H1 (cell line): ENCODE measurements around the gene A3GALT2. TPM values are rescaled to one million over a fixed set of nuclear protein-coding genes. Genes with fewer than 3 reads are reported as not detected.

ENCODE experiments used
- CTCF ChIA-PET: fragments of 300-600 bp; sonication (Branson Sonifier 250); formaldehyde crosslinking; loops from one replicate; lab custom pipeline; 2021; ENCODE audit not compliant: partially characterized antibody; lab: Charles Lee
- POLR2A ChIA-PET: fragments of 300-600 bp; sonication (Branson Sonifier 250); formaldehyde crosslinking; loops from one replicate; lab custom pipeline; 2021; ENCODE audit warnings: inconsistent platforms; ENCODE audit not compliant: partially characterized antibody; lab: Charles Lee
- DNase-seq, 2 experiments: peaks; one replicate each; pipeline versions ENCODE4 v3.0.0 to v3.0.0-alpha.2; 2010 to 2022; ENCODE audit warnings: low spot score in 2 of 2, low read depth in 1 of 2, mixed read lengths in 1 of 2
- FAIRE-seq: peaks from 2 replicates; lab custom pipeline; 2011; peaks lifted over from hg19 to GRCh38; lab: Jason Lieb, UNC
- H2AFZ ChIP-seq: 2 replicates; pipeline ENCODE4 v1.8.1; 2012; ENCODE audit warnings: low read length, inconsistent platforms
- H2AK5ac ChIP-seq: 2 replicates; pipeline ENCODE4 v1.6.1; 2013; ENCODE audit warnings: low read depth, low read length
- H2BK120ac ChIP-seq: replicated peaks from 2 replicates; pipeline ENCODE3; 2013; ENCODE audit warnings: low read depth, low read length, inconsistent platforms
- H2BK12ac ChIP-seq: 2 replicates; pipeline ENCODE4 v1.6.1; 2013; ENCODE audit warnings: low read depth, low read length
- H2BK15ac ChIP-seq: 2 replicates; pipeline ENCODE4 v1.6.1; 2013; ENCODE audit warnings: low read length
- H2BK20ac ChIP-seq: 2 replicates; pipeline ENCODE4 v1.6.1; 2013; ENCODE audit warnings: low read length
- H2BK5ac ChIP-seq: 2 replicates; pipeline ENCODE4 v1.6.1; 2013; ENCODE audit warnings: low read depth, low read length
- H3K14ac ChIP-seq: 2 replicates; pipeline ENCODE4 v1.6.1; 2013; ENCODE audit warnings: inconsistent platforms; ENCODE audit not compliant: insufficient read length
- H3K18ac ChIP-seq: 2 replicates; pipeline ENCODE4 v1.6.1; 2013; ENCODE audit warnings: low read length; ENCODE audit errors: extremely low read depth
- H3K23ac ChIP-seq: 2 replicates; pipeline ENCODE4 v1.6.1; 2013; ENCODE audit warnings: inconsistent platforms; ENCODE audit not compliant: insufficient read length
- H3K23me2 ChIP-seq: 2 replicates; pipeline ENCODE4 v1.6.1; 2013; ENCODE audit warnings: low read depth, low read length
- H3K27ac ChIP-seq: 2 replicates; pipeline ENCODE4 v1.6.1; 2011; ENCODE audit warnings: low read depth, low read length, inconsistent platforms
- H3K27me3 ChIP-seq, 4 experiments: replicated peaks in 1 of 4; 1 replicate in 1 of 4; 2 replicates in 3 of 4; pipeline versions ENCODE4 v1.6.1 to v1.8.1; 2011 to 2013; ENCODE audit warnings: low read length in 3 of 4, mild to moderate bottlenecking in 3 of 4, inconsistent platforms in 2 of 4, mixed read lengths in 2 of 4, moderate library complexity in 1 of 4; ENCODE audit not compliant: control insufficient read depth in 3 of 4, insufficient read depth in 3 of 4; ENCODE audit errors: extremely low read depth in 1 of 4
- H3K36me3 ChIP-seq, 4 experiments: 2 replicates each; pipeline versions ENCODE4 v1.6.1 to v1.8.1; 2011 to 2013; ENCODE audit warnings: mild to moderate bottlenecking in 4 of 4, low read length in 3 of 4, moderate library complexity in 2 of 4, control low read depth in 1 of 4, inconsistent platforms in 1 of 4; ENCODE audit not compliant: insufficient read depth in 4 of 4, control insufficient read depth in 2 of 4
- H3K4ac ChIP-seq: replicated peaks from 2 replicates; pipeline ENCODE3; 2013; ENCODE audit warnings: low read length, low read depth, mixed read lengths, inconsistent platforms; ENCODE audit not compliant: insufficient read length
- H3K4me1 ChIP-seq, 4 experiments: replicated peaks in 1 of 4; 1 replicate in 1 of 4; 2 replicates in 3 of 4; pipeline versions ENCODE4 v1.6.1 to v1.8.1; 2011 to 2013; ENCODE audit warnings: low read length in 3 of 4, inconsistent platforms in 2 of 4, mixed read lengths in 1 of 4; ENCODE audit not compliant: insufficient read depth in 4 of 4, control insufficient read depth in 3 of 4
- H3K4me2 ChIP-seq, 2 experiments: 2 replicates each; pipeline versions ENCODE4 v1.6.1 to v1.8.1; 2011 to 2013; ENCODE audit warnings: low read depth in 2 of 2, low read length in 2 of 2, control low read depth in 1 of 2, inconsistent platforms in 1 of 2, mild to moderate bottlenecking in 1 of 2; ENCODE audit not compliant: insufficient read depth in 1 of 2
- H3K4me3 ChIP-seq, 4 experiments: fragments of 200-600, 300-600 bp in 1 of 4; sonication (generic), shearing (Covaris generic), sonication (Bioruptor Twin) in 1 of 4; 2 replicates each; pipeline versions ENCODE4 v1.5.1 to v1.8.1; 2011 to 2016; ENCODE audit warnings: low read length in 4 of 4, low read depth in 3 of 4, control low read depth in 2 of 4, inconsistent platforms in 2 of 4, mild to moderate bottlenecking in 2 of 4, mixed read lengths in 1 of 4, moderate library complexity in 1 of 4; ENCODE audit not compliant: insufficient read depth in 2 of 4; ENCODE audit errors: extremely low read depth in 1 of 4
- H3K56ac ChIP-seq: replicated peaks from 2 replicates; pipeline ENCODE3; 2013; ENCODE audit warnings: low read depth, mild to moderate bottlenecking, mixed read lengths, low read length, inconsistent platforms; ENCODE audit not compliant: insufficient read length
- H3K79me1 ChIP-seq: 2 replicates; pipeline ENCODE4 v1.6.1; 2013; ENCODE audit warnings: low read depth, low read length, control low read depth
- H3K79me2 ChIP-seq, 2 experiments: 2 replicates each; pipeline versions ENCODE4 v1.6.1 to v1.8.1; 2012 to 2013; ENCODE audit warnings: low read length in 2 of 2, mild to moderate bottlenecking in 2 of 2, inconsistent platforms in 1 of 2; ENCODE audit not compliant: insufficient read depth in 2 of 2, control insufficient read depth in 1 of 2
- H3K9ac ChIP-seq, 4 experiments: replicated peaks in 1 of 4; 1 replicate in 1 of 4; 2 replicates in 3 of 4; pipeline versions ENCODE4 v1.6.1 to v1.8.1; 2011 to 2013; ENCODE audit warnings: low read depth in 3 of 4, low read length in 3 of 4, control low read depth in 2 of 4, mild to moderate bottlenecking in 2 of 4, moderate library complexity in 2 of 4, inconsistent platforms in 1 of 4; ENCODE audit errors: extremely low read depth in 1 of 4
- H3K9me3 ChIP-seq, 2 experiments: 2 replicates each; pipeline versions ENCODE4 v1.6.1 to v1.8.1; 2012 to 2013; ENCODE audit warnings: mild to moderate bottlenecking in 2 of 2, moderate library complexity in 2 of 2, control low read depth in 1 of 2, inconsistent platforms in 1 of 2, low read depth in 1 of 2, low read length in 1 of 2, mixed read lengths in 1 of 2; ENCODE audit not compliant: insufficient read depth in 2 of 2
- H4K20me1 ChIP-seq, 2 experiments: replicated peaks in 1 of 2; 2 replicates each; pipeline versions ENCODE3 to v1.8.1; 2011 to 2013; ENCODE audit warnings: inconsistent platforms in 2 of 2, low read length in 2 of 2, mild to moderate bottlenecking in 1 of 2; ENCODE audit not compliant: insufficient read depth in 2 of 2, control insufficient read depth in 1 of 2
- H4K5ac ChIP-seq: 2 replicates; pipeline ENCODE4 v1.6.1; 2013; ENCODE audit warnings: low read length, low read depth, mixed read lengths, inconsistent platforms; ENCODE audit not compliant: insufficient read length
- H4K8ac ChIP-seq: 2 replicates; pipeline ENCODE4 v1.8.0; 2013; ENCODE audit warnings: mild to moderate bottlenecking, moderate library complexity, low read length, inconsistent platforms; ENCODE audit not compliant: insufficient read depth; ENCODE audit errors: extremely low read depth
- H4K91ac ChIP-seq: replicated peaks from 2 replicates; pipeline ENCODE3; 2013; ENCODE audit warnings: low read length, mixed read lengths, inconsistent platforms; ENCODE audit not compliant: insufficient read length
- SP4 ChIP-seq: IDR thresholded peaks from 2 replicates; pipeline ENCODE4 v1.6.1; 2012; ENCODE audit warnings: low read length, inconsistent platforms
- YY1 ChIP-seq: IDR thresholded peaks from 2 replicates; pipeline ENCODE4 v1.6.1; 2011; ENCODE audit warnings: low read depth, mild to moderate bottlenecking, low read length
- WGBS, 2 experiments: shearing (Covaris generic) in 1 of 2; methylation state at CpG; one replicate each; pipeline versions ENCODE4 v1.1.6 to v1.1.7; 2013 to 2015; ENCODE audit warnings: low lambda C conversion rate in 2 of 2, mixed read lengths in 2 of 2, inconsistent platforms in 1 of 2, low coverage in 1 of 2, missing lambda C conversion rate in 1 of 2; ENCODE audit not compliant: insufficient replicate concordance in 2 of 2, insufficient coverage in 1 of 2, insufficient read length in 1 of 2; ENCODE audit errors: extremely low coverage in 1 of 2, missing lambda C conversion rate in 1 of 2; 5-methylcytosine and 5-hydroxymethylcytosine counted together
- polyA plus RNA-seq, 7 experiments: library from polyadenylated mRNA; depleted of rRNA in 3 of 7; stranded (reverse) in 5 of 7; unstranded in 2 of 7; fragments of >200 nt in 5 of 7; fragments of 200-250 nt in 2 of 7; gene quantifications; 1 replicate in 5 of 7; 2 replicates in 1 of 7; 4 replicates in 1 of 7; pipeline versions ENCODE4 v1.2.1 to v1.2.3, GENCODE V29; 2011 to 2013; ENCODE audit warnings: missing spikeins in 2 of 7, mixed read lengths in 2 of 7
- total RNA-seq: library from RNA; stranded (reverse); fragmentation: NEBNext Ultra II Directional; extraction: Animal tissue kit (Norgen Biotek cat#: 25700); gene quantifications from 2 replicates; pipeline ENCODE4 v1.2.1, GENCODE V29; 2021

The A3GALT2 gene
- total and polyA plus RNA-seq, 2 of the 8 experiments (the other 6 are each of a cell fraction or from before 2014, with no cell fraction given): not detected

DNA sequence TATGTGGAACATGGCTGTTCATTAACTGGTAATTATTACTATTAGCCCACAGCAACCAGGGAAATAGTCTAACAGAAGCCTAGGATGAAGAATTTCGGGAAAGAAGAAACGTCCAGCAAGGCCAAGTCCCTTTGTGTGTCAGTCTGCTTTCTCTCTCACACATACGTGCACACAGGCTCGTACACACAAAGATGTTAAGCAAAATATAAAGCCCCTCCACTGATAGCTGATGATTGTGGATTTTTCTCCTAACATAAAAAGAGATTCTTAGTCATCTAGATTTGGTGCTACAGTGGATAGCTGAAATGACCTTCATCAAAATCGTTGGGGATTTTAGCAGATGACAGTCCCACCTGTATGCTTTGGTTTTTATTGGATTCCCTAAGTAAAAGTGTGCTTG lies 42.1 kb upstream of the A3GALT2 start:
- H4K5ac ChIP-seq: no peak overlapping the region
- WGBS, 2 experiments: 87% methylated on average over 5 of the region's 5 CpGs; no CpG with 5 or more reads in 1 of the 2 experiments
- H3K4me2 ChIP-seq: peak overlapping the region; percentile 57 to 66; a peak in 3 of 4 replicates
- H3K14ac ChIP-seq: no peak overlapping the region
- H2AFZ ChIP-seq: 0 out of 2 replicates have a peak overlapping the region, but pooled peaks have one; percentile 25
- H3K27ac ChIP-seq: no peak overlapping the region
- peaks cover 17 to 36% (median 20%) of the 10 kb centered on the region in 4 experiments for H3K4me1 ChIP-seq
- H3K79me1 ChIP-seq: no peaks in the 10 kb centered on the region
- no peak overlapping the region for H2BK120ac ChIP-seq
- peak overlapping the region in 1 of 4 experiments; percentile 41; a peak in 1 of 8 replicates for H3K4me3 ChIP-seq
- H4K20me1 ChIP-seq: no peaks in the 10 kb centered on the region
- no peaks in the 10 kb centered on the region for H3K9me3 ChIP-seq
- no peaks in the 10 kb centered on the region for H3K36me3 ChIP-seq
- DNase-seq: no peak
- no peaks in the 10 kb centered on the region for H3K79me2 ChIP-seq
- H2BK20ac ChIP-seq: peak overlapping the region; percentile 10; the same call in 1 of the 2 replicates
- H2BK12ac ChIP-seq: no peak overlapping the region
- peaks cover 2% of the 10 kb centered on the region; the same call in 1 of the 2 replicates for H3K23me2 ChIP-seq
- H3K56ac ChIP-seq: no peak overlapping the region
- no peak overlapping the region for H2BK15ac ChIP-seq
- peaks cover 0 to 7% (median 3%) of the 10 kb centered on the region in 4 experiments; a peak in 4 of 7 replicates for H3K27me3 ChIP-seq
- H3K9ac ChIP-seq: no peak overlapping the region
- no peak overlapping the region for H3K23ac ChIP-seq
- no peak for FAIRE-seq
- H2AK5ac ChIP-seq: no peak overlapping the region
- no peak overlapping the region for H3K4ac ChIP-seq
- no peak overlapping the region for H4K91ac ChIP-seq
- ChIA-PET POLR2A (interaction anchor here (1.1 to 2.0 kb wide), 4 partner anchors 12 to 34 kb away, joined by 3 to 5 read pairs (median 4); no protein-coding TSS in a partner anchor), CTCF (interaction anchor here (0.6 to 10.1 kb wide), 7 partner anchors 10 to 1941 kb away, joined by 3 to 180 read pairs (median 4); partner anchors contain the start of genes A3GALT2 and ZSCAN20)
- H4K8ac ChIP-seq: no peak overlapping the region
- no peak overlapping the region for H2BK5ac ChIP-seq
- no peak overlapping the region; the same call in 1 of the 2 replicates for H3K18ac ChIP-seq
- TF ChIP-seq SP4 (no peak), YY1 (no peak)
